D721Med (cell line): Measurements from ENCODE around the gene GLP2R.

Source experiments
- DNase-seq: peaks from one replicate; pipeline ENCODE4 v3.0.0; 2011; ENCODE audit warnings: low spot score; ENCODE audit not compliant: insufficient read length
- FAIRE-seq: peaks from 2 replicates; lab custom pipeline; 2011; peaks lifted over from hg19 to GRCh38; lab: Jason Lieb, UNC
- TF ChIP-seq, protein P1 (sequence below): IDR thresholded peaks from 2 replicates; pipeline ENCODE4 v1.5.1; 2012; ENCODE audit warnings: mild to moderate bottlenecking, control low read depth; ENCODE audit not compliant: insufficient read depth; ENCODE audit errors: missing control alignments

GLP2R gene

DNA sequence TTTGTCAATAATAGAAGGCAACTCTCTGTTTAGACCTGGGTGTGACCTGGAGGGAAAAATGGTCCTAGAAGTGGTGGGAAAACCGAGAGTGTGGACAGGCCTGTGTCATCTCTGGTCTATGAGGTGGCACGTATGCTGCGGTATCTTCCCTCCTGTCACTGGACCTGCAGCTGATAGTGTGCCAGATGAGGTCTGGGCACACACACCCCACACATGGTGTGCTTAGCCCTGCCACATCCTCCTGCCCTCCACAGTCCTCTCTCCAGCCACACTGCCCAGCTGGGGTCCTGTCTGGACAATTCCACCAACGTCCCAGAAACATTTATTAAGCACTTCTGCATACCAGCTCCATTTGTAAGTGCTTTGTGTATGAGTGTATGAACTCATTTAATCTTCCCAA is 37.2 kb downstream of the GLP2R start:
- no peak for FAIRE-seq
- no peak for DNase-seq
- TF ChIP-seq, protein P1, sequence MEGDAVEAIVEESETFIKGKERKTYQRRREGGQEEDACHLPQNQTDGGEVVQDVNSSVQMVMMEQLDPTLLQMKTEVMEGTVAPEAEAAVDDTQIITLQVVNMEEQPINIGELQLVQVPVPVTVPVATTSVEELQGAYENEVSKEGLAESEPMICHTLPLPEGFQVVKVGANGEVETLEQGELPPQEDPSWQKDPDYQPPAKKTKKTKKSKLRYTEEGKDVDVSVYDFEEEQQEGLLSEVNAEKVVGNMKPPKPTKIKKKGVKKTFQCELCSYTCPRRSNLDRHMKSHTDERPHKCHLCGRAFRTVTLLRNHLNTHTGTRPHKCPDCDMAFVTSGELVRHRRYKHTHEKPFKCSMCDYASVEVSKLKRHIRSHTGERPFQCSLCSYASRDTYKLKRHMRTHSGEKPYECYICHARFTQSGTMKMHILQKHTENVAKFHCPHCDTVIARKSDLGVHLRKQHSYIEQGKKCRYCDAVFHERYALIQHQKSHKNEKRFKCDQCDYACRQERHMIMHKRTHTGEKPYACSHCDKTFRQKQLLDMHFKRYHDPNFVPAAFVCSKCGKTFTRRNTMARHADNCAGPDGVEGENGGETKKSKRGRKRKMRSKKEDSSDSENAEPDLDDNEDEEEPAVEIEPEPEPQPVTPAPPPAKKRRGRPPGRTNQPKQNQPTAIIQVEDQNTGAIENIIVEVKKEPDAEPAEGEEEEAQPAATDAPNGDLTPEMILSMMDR, result no peak

DNA sequence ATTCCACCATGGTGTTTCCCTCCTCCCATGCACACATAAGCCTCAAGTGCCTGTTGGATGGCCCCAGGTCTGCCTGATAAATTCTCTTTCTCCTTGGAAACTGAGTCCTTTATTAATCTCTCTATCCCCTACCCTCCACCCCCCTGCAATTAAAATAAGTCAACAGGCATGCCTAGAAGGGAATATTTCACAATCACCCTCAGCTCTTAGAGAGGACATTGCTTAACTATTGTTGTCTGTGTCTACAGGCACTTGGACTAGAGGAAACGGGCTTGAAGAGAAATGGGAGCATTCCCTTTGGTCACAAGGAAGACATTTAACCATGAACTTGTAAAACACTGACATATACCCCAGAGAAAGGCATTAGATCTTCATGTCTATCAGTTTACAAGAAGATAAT is 39.9 kb downstream of the GLP2R start:
- no peak for FAIRE-seq
- DNase-seq, result no peak
- TF ChIP-seq, protein P1, result no peak

DNA sequence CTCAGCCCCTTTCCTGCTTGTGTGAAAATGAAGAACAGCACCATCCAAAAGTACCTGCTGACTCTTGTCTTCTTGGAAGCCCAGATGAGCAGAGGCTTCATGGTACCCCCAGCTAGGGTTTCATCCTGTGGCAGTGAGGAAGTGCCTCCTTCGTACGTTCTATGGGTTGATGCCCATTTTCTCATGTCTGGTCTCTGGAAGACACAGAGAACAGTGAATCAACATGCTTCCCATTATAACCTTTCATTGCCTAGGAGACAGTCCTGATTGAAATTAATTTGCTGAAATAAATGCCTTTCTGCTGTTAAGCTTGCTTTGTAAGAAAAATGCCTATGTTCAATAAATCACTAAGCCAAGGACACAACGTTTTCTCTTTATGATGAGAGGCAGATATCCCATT is 42.8 kb downstream of the GLP2R start:
- FAIRE-seq (no peak), DNase-seq (no peak)
- TF ChIP-seq, protein P1, result no peak

DNA sequence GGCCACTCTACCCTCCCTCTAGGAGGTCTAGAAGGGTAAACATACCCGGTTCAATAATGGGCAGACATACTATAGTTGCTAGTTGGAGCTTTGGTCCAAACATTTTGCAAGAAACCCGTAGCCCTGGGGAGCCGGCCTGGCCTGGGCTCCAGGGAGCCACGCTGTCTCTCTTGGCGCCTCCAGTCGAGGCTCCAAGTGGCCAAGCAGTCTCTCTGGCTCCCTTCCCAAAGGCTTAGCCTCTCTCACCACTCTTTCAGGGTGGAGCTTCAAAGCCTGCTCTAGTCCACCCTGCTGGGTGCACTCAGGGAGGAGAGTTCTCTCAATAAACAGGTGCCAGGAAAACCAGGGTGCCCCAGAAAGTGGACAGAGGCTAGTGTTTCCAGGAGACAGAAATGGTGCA is 47.1 kb downstream of the GLP2R start:
- no peak for FAIRE-seq
- TF ChIP-seq, protein P1, result no peak
- DNase-seq, result no peak

DNA sequence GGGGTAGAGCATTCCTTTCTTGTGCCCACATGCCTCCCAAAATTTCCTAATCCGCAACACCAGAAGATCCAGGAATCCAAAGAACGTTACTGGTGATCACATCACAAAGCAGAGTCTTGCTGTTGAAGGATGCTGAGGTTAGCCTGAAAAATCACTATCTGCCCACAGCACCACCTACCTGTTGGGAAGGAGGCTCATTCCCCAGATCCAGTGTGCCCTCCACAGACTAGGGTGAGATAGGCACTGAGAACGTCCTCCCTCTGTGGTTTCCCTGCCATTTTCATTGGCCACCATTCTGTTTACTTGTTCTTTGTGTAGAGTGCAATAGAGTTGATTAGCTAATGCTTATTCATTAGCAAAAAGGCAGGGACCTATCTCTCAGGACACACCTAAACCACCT is 49.0 kb downstream of the GLP2R start:
- FAIRE-seq, result no peak
- no peak for DNase-seq
- TF ChIP-seq, protein P1, result no peak

DNA sequence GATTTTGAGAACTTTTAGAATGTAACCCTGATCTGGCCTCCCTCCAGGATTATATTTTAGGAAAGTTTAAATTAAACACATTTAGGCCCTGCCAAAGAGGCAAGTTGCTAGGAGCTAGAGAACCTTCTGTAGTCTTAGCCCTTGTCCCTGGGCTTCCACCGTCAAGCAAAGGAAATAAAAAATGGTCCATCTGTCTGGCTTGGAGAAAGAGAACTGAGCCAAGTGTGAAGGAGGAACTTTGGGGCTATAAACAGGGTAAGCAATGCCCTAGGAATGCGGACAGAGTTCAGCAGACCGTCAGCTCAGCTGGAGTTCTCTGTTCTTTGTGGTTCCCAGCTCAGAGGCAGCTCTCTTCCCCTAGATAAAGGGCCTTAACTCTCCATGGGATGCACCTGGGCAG is 49.7 kb downstream of the GLP2R start:
- FAIRE-seq (no peak), DNase-seq (no peak)
- TF ChIP-seq, protein P1, result no peak

DNA sequence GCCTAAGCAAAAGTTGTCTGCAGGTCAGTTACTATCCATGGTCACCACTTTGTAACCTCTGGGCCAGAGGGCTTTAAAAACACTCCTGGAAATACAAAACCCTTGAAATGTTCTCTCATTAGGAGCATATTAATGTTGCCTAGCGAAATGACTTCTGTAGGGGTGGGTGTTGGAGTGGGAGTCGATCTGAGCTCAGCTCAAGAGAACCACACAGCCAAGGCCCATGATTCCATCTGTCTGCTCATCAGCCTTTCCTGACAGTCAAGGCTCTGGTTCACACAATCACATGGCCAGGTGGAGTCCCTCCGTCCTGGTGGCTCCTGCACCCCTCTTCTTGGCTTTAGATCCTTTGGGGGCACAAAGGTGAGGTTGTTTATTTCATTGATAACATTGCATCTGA is 52.6 kb downstream of the GLP2R start:
- TF ChIP-seq, protein P1, result no peak
- FAIRE-seq, result no peak
- no peak for DNase-seq
